ENCODE measurements around the gene RAF1. TPM values are rescaled to one million over a fixed set of nuclear protein-coding genes. Genes with fewer than 3 reads are reported as not detected.

The RAF1 gene
- total and polyA plus RNA-seq, 3 donors from 2014 or later: 68.7 to 138 (median 133) TPM

GRCh38 chr3:12556690-12557472 lies 107.0 kb downstream of the RAF1 start, which contains the start of gene MKRN2:
Gene MKRN2 (plus strand): TSS chr3:12557087. CDS start chr3:12557151, 64 bp downstream.
- Histone ChIP-seq H3K4me1 (peaks cover 15% of the 10 kb centered on the region), H3K9me3 (no peaks in the 10 kb centered on the region), H3K27ac (peak within 1 kb of the TSS; percentile 88 to 95), H3K36me3 (ENCODE audit: low read depth, missing control alignments) (no peaks in the 10 kb centered on the region), H3K27me3 (no peaks in the 10 kb centered on the region), H3K4me3 (peak within 1 kb of the TSS; percentile 82 to 97)
- peak; percentile 84 for DNase-seq
- TF ChIP-seq, protein P1, sequence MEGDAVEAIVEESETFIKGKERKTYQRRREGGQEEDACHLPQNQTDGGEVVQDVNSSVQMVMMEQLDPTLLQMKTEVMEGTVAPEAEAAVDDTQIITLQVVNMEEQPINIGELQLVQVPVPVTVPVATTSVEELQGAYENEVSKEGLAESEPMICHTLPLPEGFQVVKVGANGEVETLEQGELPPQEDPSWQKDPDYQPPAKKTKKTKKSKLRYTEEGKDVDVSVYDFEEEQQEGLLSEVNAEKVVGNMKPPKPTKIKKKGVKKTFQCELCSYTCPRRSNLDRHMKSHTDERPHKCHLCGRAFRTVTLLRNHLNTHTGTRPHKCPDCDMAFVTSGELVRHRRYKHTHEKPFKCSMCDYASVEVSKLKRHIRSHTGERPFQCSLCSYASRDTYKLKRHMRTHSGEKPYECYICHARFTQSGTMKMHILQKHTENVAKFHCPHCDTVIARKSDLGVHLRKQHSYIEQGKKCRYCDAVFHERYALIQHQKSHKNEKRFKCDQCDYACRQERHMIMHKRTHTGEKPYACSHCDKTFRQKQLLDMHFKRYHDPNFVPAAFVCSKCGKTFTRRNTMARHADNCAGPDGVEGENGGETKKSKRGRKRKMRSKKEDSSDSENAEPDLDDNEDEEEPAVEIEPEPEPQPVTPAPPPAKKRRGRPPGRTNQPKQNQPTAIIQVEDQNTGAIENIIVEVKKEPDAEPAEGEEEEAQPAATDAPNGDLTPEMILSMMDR (IDR thresholded peaks at IDR 0.05): no peak
- TF ChIP-seq POLR2A (IDR thresholded peaks at IDR 0.05): peak; percentile 92
- 0% methylated on average over 15 to 76 of the region's 77 CpGs for WGBS, 2 donors
- intact Hi-C loops (cut with DNase I; ENCODE audit: low total_unique reads): no loop called here

GRCh38 chr3:12556314-12556689 lies 107.6 kb downstream of the RAF1 start:
- H3K4me3 ChIP-seq: peak overlapping the region; percentile 82 to 97
- peak overlapping the region in 1 of 2 donors; percentile 95 for H3K27ac ChIP-seq
- intact Hi-C loops (cut with DNase I; ENCODE audit: low total_unique reads): no loop called here
- no peak for TF ChIP-seq POLR2A (IDR thresholded peaks at IDR 0.05)
- TF ChIP-seq, protein P1 (IDR thresholded peaks at IDR 0.05): no peak
- peaks cover 15% of the 10 kb centered on the region for H3K4me1 ChIP-seq
- WGBS, 2 donors: 1% methylated on average over 8 of the region's 8 CpGs
- no peak for DNase-seq
- H3K27me3 ChIP-seq: no peaks in the 10 kb centered on the region
- no peaks in the 10 kb centered on the region for H3K9me3 ChIP-seq
- H3K36me3 ChIP-seq (ENCODE audit: low read depth, missing control alignments): no peaks in the 10 kb centered on the region

DNA sequence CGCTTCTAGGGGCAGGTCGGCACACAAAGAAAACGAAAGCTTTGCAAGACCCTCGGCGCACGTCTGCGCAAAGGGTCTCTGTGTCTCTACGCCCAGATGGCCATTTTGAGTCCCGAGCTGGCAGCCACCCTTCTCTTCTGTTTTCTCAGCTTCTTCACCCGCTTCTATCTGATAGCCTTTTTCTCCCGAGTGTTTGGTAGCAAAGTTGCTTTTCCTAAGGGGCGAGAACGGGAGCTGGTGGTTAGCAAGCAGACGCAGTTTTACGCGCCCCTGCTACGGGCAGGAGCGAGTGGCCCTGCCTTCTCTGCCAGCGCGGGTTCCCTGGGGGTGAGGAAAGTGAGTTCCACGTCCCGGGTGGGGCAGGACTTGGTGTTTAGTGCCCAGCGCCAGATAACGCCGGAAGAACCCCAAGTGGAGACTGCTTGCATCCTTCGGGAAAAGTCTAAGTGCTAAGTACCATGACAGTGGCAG lies 110.0 kb downstream of the RAF1 start:
- intact Hi-C loops (cut with DNase I; ENCODE audit: low total_unique reads): no loop called here
- WGBS, 2 donors: 5% methylated on average over 19 to 26 of the region's 26 CpGs
- DNase-seq: peak; percentile 32
- H3K27ac ChIP-seq: no peak overlapping the region
- TF ChIP-seq POLR2A (IDR thresholded peaks at IDR 0.05): no peak
- TF ChIP-seq, protein P1 (IDR thresholded peaks at IDR 0.05): no peak
- H3K9me3 ChIP-seq: no peaks in the 10 kb centered on the region
- H3K4me3 ChIP-seq: peak overlapping the region; percentile 17 to 54
- no peaks in the 10 kb centered on the region for H3K36me3 ChIP-seq (ENCODE audit: low read depth, missing control alignments)
- H3K4me1 ChIP-seq: peaks cover 11% of the 10 kb centered on the region
- H3K27me3 ChIP-seq: no peaks in the 10 kb centered on the region

- WGBS, 2 donors: 65 to 71% methylated on average over 7 of the region's 7 CpGs
- intact Hi-C loops (cut with DNase I; ENCODE audit: low total_unique reads): no loop called here
- no peak overlapping the region for H3K27ac ChIP-seq
Measured at GRCh38 chr3:12549971-12550760, 113.8 kb downstream of the RAF1 start.

More at GRCh38 chr3:12549971-12550760, 113.8 kb downstream of the RAF1 start:
- Histone ChIP-seq H3K27me3 (no peaks in the 10 kb centered on the region), H3K4me1 (no peaks in the 10 kb centered on the region), H3K4me3 (no peak overlapping the region), H3K36me3 (ENCODE audit: low read depth, missing control alignments) (no peaks in the 10 kb centered on the region), H3K9me3 (no peaks in the 10 kb centered on the region)
- no peak for DNase-seq
- no peak for TF ChIP-seq POLR2A (IDR thresholded peaks at IDR 0.05)
- TF ChIP-seq, protein P1 (IDR thresholded peaks at IDR 0.05): no peak
